ENCODE measurements around the gene NEO1.
A peak's percentile ranks its signal among the peaks of the same experiment; 100 is the strongest.

Gene NEO1

GRCh38 chr15:73239564-73240215, 187.4 kb downstream of the NEO1 start:
- Mint-ChIP-seq H3K27ac (no peak overlapping the region), H3K4me3 (no peak overlapping the region), H3K4me1 (ENCODE audit: low read depth) (peaks cover 3% of the 10 kb centered on the region), H3K36me3 (ENCODE audit: low read depth) (no peaks in the 10 kb centered on the region), H3K27me3 (ENCODE audit: low read depth) (no peaks in the 10 kb centered on the region), H3K9me3 (no peaks in the 10 kb centered on the region)
- no peak for DNase-seq (ENCODE audit: low spot score)

- H3K4me3 Mint-ChIP-seq, result no peak overlapping the region
- no peaks in the 10 kb centered on the region for H3K9me3 Mint-ChIP-seq
- DNase-seq (ENCODE audit: low spot score), result peak; percentile 62
- peaks cover 4% of the 10 kb centered on the region for H3K4me1 Mint-ChIP-seq (ENCODE audit: low read depth)
- no peak overlapping the region for H3K27ac Mint-ChIP-seq
- no peaks in the 10 kb centered on the region for H3K27me3 Mint-ChIP-seq (ENCODE audit: low read depth)
- no peaks in the 10 kb centered on the region for H3K36me3 Mint-ChIP-seq (ENCODE audit: low read depth)
Observed at GRCh38 chr15:73240866-73241499, 188.7 kb downstream of the NEO1 start.

DNA sequence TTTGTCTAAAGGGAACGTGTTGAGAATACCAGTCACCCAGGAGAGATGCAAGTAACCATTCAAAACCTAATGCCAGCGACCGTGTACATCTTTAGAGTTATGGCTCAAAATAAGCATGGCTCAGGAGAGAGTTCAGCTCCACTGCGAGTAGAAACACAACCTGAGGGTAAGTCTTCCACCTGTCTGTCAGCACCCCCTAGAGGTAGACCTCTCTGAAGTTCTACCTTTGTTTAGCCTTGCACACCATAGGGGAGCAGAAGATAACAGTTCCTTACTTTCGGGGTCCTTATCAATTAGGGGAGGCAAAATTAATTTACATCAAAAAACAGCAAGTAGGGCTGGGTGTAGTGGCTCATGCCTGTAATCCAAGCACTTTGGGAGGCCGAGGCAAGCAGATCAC, 192.1 kb downstream of the NEO1 start:
- H3K27me3 Mint-ChIP-seq (ENCODE audit: low read depth), result no peaks in the 10 kb centered on the region
- no peaks in the 10 kb centered on the region for H3K36me3 Mint-ChIP-seq (ENCODE audit: low read depth)
- no peak overlapping the region for H3K27ac Mint-ChIP-seq
- H3K4me1 Mint-ChIP-seq (ENCODE audit: low read depth), result peaks cover 4% of the 10 kb centered on the region
- DNase-seq (ENCODE audit: low spot score), result no peak
- no peak overlapping the region for H3K4me3 Mint-ChIP-seq
- H3K9me3 Mint-ChIP-seq, result no peaks in the 10 kb centered on the region

GRCh38 chr15:73246439-73246838, 194.2 kb downstream of the NEO1 start:
- Mint-ChIP-seq H3K27me3 (ENCODE audit: low read depth) (no peaks in the 10 kb centered on the region), H3K9me3 (no peaks in the 10 kb centered on the region), H3K36me3 (ENCODE audit: low read depth) (no peaks in the 10 kb centered on the region), H3K4me1 (ENCODE audit: low read depth) (peaks cover 4% of the 10 kb centered on the region), H3K27ac (no peak overlapping the region), H3K4me3 (no peak overlapping the region)
- no peak for DNase-seq (ENCODE audit: low spot score)

GRCh38 chr15:73246898-73247297, 194.6 kb downstream of the NEO1 start:
- Mint-ChIP-seq H3K4me1 (ENCODE audit: low read depth) (peaks cover 4% of the 10 kb centered on the region), H3K27ac (no peak overlapping the region), H3K27me3 (ENCODE audit: low read depth) (no peaks in the 10 kb centered on the region), H3K9me3 (no peaks in the 10 kb centered on the region), H3K36me3 (ENCODE audit: low read depth) (no peaks in the 10 kb centered on the region), H3K4me3 (no peak overlapping the region)
- no peak for DNase-seq (ENCODE audit: low spot score)

DNA sequence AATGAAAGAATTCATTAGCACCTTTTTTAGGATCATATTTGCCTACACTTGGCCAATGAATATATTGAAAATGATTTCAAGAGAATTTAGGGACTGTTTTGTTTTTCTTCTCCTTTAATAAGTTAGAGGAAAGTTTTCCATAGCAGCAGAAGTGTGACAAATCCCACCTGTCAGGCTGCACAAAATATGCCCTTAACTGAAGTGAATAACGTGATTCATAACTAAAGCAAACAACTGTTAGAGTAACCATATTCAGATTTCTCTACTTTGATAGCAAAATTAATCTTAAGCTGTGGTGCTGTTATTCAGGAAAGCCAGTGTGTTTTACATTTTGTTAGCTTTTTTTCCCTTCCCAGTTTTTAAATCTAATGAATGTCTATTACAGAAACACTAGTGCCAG, 195.1 kb downstream of the NEO1 start:
- Mint-ChIP-seq H3K36me3 (ENCODE audit: low read depth) (no peaks in the 10 kb centered on the region), H3K4me3 (no peak overlapping the region), H3K4me1 (ENCODE audit: low read depth) (peaks cover 4% of the 10 kb centered on the region), H3K27ac (no peak overlapping the region), H3K9me3 (no peaks in the 10 kb centered on the region), H3K27me3 (ENCODE audit: low read depth) (no peaks in the 10 kb centered on the region)
- DNase-seq (ENCODE audit: low spot score), result no peak

DNA sequence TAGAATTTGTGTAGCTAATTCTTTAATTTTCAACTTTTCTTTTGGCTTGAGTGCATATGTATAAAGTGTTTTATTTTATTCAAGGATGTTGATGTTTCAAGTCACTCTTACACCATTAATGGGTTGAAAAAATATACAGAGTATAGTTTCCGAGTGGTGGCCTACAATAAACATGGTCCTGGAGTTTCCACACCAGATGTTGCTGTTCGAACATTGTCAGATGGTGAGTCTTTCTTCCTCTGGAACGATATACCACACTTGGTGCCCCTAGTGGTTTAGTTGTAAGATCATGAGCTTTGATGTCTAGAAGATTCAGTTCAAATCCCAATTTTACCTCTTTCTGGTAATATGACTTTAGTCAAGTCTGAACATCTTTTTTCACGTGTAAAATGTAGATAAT, 197.2 kb downstream of the NEO1 start:
- no peak overlapping the region for H3K4me3 Mint-ChIP-seq

DNA sequence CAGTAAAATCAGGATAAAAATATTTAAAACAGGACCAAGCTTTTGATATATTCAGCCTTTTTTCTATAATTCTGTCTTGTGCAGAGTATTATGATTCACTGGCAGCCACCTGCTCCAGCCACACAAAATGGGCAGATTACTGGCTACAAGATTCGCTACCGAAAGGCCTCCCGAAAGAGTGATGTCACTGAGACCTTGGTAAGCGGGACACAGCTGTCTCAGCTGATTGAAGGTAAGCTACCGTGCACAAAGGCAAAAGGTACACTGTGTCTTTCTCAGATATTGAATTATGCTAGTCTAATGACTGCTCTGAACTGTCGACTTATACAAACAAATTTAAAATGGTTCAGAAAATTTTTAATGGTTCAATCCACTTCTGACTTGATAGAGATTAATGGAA, 202.3 kb downstream of the NEO1 start:
- Mint-ChIP-seq H3K4me1 (ENCODE audit: low read depth) (peaks cover 7% of the 10 kb centered on the region), H3K27ac (no peak overlapping the region), H3K36me3 (ENCODE audit: low read depth) (no peaks in the 10 kb centered on the region), H3K9me3 (no peaks in the 10 kb centered on the region), H3K4me3 (no peak overlapping the region), H3K27me3 (ENCODE audit: low read depth) (no peaks in the 10 kb centered on the region)
- no peak for DNase-seq (ENCODE audit: low spot score)

More for the DNA sequence above, 197.2 kb downstream of the NEO1 start:
- no peaks in the 10 kb centered on the region for H3K27me3 Mint-ChIP-seq (ENCODE audit: low read depth)
- H3K27ac Mint-ChIP-seq, result no peak overlapping the region
- DNase-seq (ENCODE audit: low spot score), result no peak
- peaks cover 2% of the 10 kb centered on the region for H3K4me1 Mint-ChIP-seq (ENCODE audit: low read depth)
- no peaks in the 10 kb centered on the region for H3K36me3 Mint-ChIP-seq (ENCODE audit: low read depth)
- no peaks in the 10 kb centered on the region for H3K9me3 Mint-ChIP-seq

- Mint-ChIP-seq H3K27me3 (ENCODE audit: low read depth) (no peaks in the 10 kb centered on the region), H3K4me3 (no peak overlapping the region), H3K4me1 (ENCODE audit: low read depth) (peaks cover 9% of the 10 kb centered on the region), H3K9me3 (no peaks in the 10 kb centered on the region), H3K36me3 (ENCODE audit: low read depth) (no peaks in the 10 kb centered on the region), H3K27ac (no peak overlapping the region)
- peak; percentile 34 for DNase-seq (ENCODE audit: low spot score)
Observed at GRCh38 chr15:73258271-73259108, 206.2 kb downstream of the NEO1 start.

- no peak overlapping the region for H3K4me3 Mint-ChIP-seq
- H3K9me3 Mint-ChIP-seq, result no peaks in the 10 kb centered on the region
- no peaks in the 10 kb centered on the region for H3K27me3 Mint-ChIP-seq (ENCODE audit: low read depth)
- no peaks in the 10 kb centered on the region for H3K4me1 Mint-ChIP-seq (ENCODE audit: low read depth)
- no peaks in the 10 kb centered on the region for H3K36me3 Mint-ChIP-seq (ENCODE audit: low read depth)
- H3K27ac Mint-ChIP-seq, result no peak overlapping the region
- DNase-seq (ENCODE audit: low spot score), result no peak
Observed at GRCh38 chr15:73264881-73265280, 212.6 kb downstream of the NEO1 start.

DNA sequence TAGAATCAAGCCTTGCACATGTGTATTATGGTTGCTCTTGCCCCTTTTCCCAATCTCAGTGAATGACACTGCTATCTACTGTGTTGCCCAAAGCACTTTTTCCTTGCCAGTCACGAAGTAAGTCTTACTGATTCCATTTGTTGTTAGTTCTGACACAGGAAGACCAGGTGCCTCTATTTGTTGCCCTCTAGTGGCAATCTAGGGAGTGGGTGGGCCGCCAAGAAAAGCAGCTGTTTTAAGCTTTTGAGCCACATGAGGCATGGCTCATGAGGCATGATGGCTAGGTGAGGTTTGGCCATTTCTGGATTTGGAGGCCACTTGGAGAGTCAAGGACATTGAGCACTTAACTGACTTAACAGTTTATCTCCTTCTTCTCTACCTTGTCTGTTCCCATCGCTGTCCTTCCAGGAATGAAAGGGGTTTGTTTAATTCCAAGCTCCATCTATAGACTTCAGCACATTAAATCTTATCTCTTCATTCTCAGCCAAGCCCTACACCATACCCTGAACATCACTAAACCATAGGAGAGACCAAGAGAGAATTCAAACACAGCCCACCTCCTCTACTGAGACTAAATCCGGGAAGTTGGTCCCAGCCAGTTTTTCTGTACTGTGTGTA, 213.4 kb downstream of the NEO1 start:
- Mint-ChIP-seq H3K9me3 (no peaks in the 10 kb centered on the region), H3K36me3 (ENCODE audit: low read depth) (no peaks in the 10 kb centered on the region), H3K4me1 (ENCODE audit: low read depth) (no peaks in the 10 kb centered on the region), H3K27me3 (ENCODE audit: low read depth) (no peaks in the 10 kb centered on the region), H3K27ac (no peak overlapping the region), H3K4me3 (no peak overlapping the region)
- peak; percentile 47 for DNase-seq (ENCODE audit: low spot score)

DNA sequence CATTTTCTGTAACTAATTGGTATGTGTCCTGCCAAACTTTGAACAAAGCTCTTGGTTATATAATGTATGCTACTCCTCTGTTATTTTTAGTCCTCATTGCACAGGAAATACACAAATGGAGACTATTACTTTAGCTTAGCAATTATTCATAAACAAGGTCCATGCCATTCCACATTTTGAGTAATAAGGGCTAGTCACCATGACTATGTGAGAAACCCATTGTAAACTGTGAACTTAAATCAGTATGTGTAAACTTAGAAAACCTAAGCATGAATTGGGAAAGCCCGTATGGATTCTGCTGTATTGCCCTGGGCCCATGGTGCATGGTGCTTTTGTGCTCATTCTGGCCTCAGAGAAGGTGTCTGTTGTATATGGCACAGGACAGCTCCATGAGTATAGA, 216.2 kb downstream of the NEO1 start:
- DNase-seq (ENCODE audit: low spot score), result no peak
- H3K4me3 Mint-ChIP-seq, result no peak overlapping the region

GRCh38 chr15:73270366-73271097, 218.3 kb downstream of the NEO1 start:
- Mint-ChIP-seq H3K9me3 (no peaks in the 10 kb centered on the region), H3K36me3 (ENCODE audit: low read depth) (no peaks in the 10 kb centered on the region), H3K4me3 (no peak overlapping the region), H3K27me3 (ENCODE audit: low read depth) (no peaks in the 10 kb centered on the region), H3K4me1 (ENCODE audit: low read depth) (peaks cover 3% of the 10 kb centered on the region), H3K27ac (no peak overlapping the region)
- DNase-seq (ENCODE audit: low spot score), result no peak

More for the DNA sequence above, 216.2 kb downstream of the NEO1 start:
- no peaks in the 10 kb centered on the region for H3K27me3 Mint-ChIP-seq (ENCODE audit: low read depth)
- no peaks in the 10 kb centered on the region for H3K9me3 Mint-ChIP-seq
- no peaks in the 10 kb centered on the region for H3K36me3 Mint-ChIP-seq (ENCODE audit: low read depth)
- H3K27ac Mint-ChIP-seq, result no peak overlapping the region
- peaks cover 3% of the 10 kb centered on the region for H3K4me1 Mint-ChIP-seq (ENCODE audit: low read depth)

Measured in T-helper 2 cell treated with Interferon-gamma antibody and Interleukin-4, amounts not matched to agents 5 μg/mL and 100 μg/mL, for 36 hours (primary cell).